Effector memory CD8-positive, alpha-beta T cell (primary cell): ENCODE results near the gene RFNG.
A peak's percentile ranks its signal among the peaks of the same experiment; 100 is the strongest.

Experiments
- ATAC-seq: fragments of 150-1000 bp; cut with Tn5 transposase; replicated peaks from 2 replicates; pipeline ENCODE4 v1.10.0; 2021; ENCODE audit warnings: mild to moderate bottlenecking, moderate library complexity
- DNase-seq, 3 experiments: peaks; one replicate each; pipeline ENCODE4 v3.0.0; 2021
- H3K27ac Mint-ChIP-seq, 2 donors: one replicate each; pipeline ENCODE4 v1.8.0; 2022; ENCODE audit warnings: mild to moderate bottlenecking in 2 of 2, mixed read lengths in 2 of 2, moderate library complexity in 2 of 2
- H3K27me3 Mint-ChIP-seq, 2 donors: one replicate each; pipeline ENCODE4 v1.8.0; 2022; ENCODE audit warnings: mixed read lengths in 2 of 2
- H3K36me3 Mint-ChIP-seq: one replicate; pipeline ENCODE4 v1.8.0; 2022; ENCODE audit warnings: mild to moderate bottlenecking, moderate library complexity, mixed read lengths; ENCODE audit not compliant: insufficient read depth
- H3K4me1 Mint-ChIP-seq, 2 donors: one replicate each; pipeline ENCODE4 v1.8.0; 2022; ENCODE audit warnings: low read depth in 2 of 2, mixed read lengths in 2 of 2
- H3K4me3 Mint-ChIP-seq, 2 donors: one replicate each; pipeline ENCODE4 v1.8.0; 2022; ENCODE audit warnings: mild to moderate bottlenecking in 2 of 2, mixed read lengths in 2 of 2, moderate library complexity in 2 of 2
- H3K9me3 Mint-ChIP-seq, 2 donors: one replicate each; pipeline ENCODE4 v1.8.0; 2022; ENCODE audit warnings: mixed read lengths in 2 of 2

The RFNG gene

GRCh38 chr17:82013772-82014321 is 37.8 kb downstream of the RFNG start:
- Mint-ChIP-seq H3K27ac (peak overlapping the region in 1 of 2 donors; percentile 62), H3K27me3 (no peaks in the 10 kb centered on the region), H3K36me3 (no peaks in the 10 kb centered on the region), H3K4me3 (no peak overlapping the region), H3K4me1 (no peaks in the 10 kb centered on the region), H3K9me3 (no peaks in the 10 kb centered on the region)
- DNase-seq = no peak
- ATAC-seq = no peak

DNA sequence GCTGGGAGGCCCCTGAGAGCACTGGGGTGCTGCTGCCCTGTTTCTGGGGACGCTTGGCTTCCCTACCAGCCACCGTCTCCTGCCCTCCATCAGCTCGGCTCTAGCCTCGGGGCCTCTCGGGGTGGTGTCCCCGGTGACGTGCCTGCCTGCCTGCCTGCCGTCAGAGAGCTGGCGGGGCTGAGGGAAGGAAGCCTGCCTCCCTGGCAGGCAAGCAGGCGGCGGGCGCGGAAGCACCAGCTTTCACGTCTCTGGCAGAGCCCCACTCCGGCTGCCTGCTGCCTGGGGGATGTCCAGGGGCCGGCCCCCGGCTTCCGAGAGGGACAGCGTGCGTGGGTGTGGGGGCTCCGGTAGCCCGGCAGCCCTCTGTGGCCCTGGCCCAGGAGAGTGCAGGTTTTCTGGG is 38.3 kb downstream of the RFNG start:
- no peak for DNase-seq
- no peak for ATAC-seq
- Mint-ChIP-seq H3K27ac (peak overlapping the region in 1 of 2 donors; percentile 59), H3K27me3 (no peaks in the 10 kb centered on the region), H3K36me3 (no peaks in the 10 kb centered on the region), H3K9me3 (no peaks in the 10 kb centered on the region), H3K4me1 (no peaks in the 10 kb centered on the region), H3K4me3 (no peak overlapping the region)

DNA sequence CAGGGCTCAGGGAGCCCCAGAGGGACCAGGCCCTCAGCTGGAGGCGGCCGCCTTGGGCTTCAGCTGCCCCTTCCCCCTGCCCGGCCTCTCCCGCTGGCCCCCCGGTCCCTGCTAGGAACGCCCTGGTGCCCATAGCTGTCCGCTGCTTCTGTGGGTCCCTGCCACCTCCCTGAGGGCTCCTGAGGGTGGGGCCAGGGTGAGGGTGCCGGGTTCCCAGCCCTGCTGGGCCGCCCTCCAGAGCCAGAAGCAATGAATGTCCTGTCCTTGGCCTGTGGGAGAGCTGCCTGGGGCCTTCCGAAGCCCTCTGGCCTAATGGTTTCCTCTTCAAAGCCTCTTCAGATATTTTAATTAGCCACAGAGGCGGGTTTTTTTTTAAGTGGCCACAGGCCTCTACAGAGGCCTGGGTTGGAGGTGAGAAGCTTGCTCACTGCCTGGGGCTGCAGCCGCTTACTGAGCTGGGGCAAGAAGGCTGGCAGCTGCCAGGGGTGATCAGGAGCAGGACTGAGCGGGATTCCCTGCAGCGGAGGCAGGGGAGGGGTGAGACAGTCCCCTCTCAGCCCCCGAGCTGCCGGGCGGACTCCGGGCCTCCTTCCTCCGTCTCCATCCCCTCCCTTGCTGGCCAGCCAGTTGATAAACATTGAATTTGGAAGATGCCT is 38.8 kb downstream of the RFNG start:
- Mint-ChIP-seq H3K27me3 (no peaks in the 10 kb centered on the region), H3K4me3 (no peak overlapping the region), H3K36me3 (no peaks in the 10 kb centered on the region)

DNA sequence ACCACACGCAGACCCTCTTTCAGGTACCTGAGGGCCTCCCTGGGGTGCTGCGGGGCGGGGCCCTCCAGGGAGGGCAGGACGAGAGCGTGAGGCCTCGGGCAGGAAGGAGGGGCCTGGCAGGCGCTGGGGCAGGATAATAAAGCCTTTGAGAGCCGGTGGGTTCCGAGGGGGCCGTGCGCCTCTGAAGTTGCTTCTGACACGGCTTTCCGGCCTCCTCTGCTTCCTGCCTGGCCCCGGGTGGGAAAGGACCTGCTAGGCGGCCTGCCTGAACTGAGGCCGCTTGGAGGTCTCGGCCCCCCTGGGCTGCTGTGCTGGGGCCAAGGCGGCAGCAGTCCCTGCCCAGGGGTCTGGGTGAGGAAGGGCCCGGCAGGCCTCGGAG is 39.4 kb downstream of the RFNG start:
- ATAC-seq = no peak
- H3K4me1 Mint-ChIP-seq = no peaks in the 10 kb centered on the region
- H3K27ac Mint-ChIP-seq = no peak overlapping the region
- no peaks in the 10 kb centered on the region for H3K36me3 Mint-ChIP-seq
- no peaks in the 10 kb centered on the region for H3K9me3 Mint-ChIP-seq
- DNase-seq = no peak
- H3K4me3 Mint-ChIP-seq = no peak overlapping the region
- H3K27me3 Mint-ChIP-seq = no peaks in the 10 kb centered on the region

More for the DNA sequence above, 38.8 kb downstream of the RFNG start:
- DNase-seq (no peak), ATAC-seq (no peak)
- H3K9me3 Mint-ChIP-seq = no peaks in the 10 kb centered on the region
- no peaks in the 10 kb centered on the region for H3K4me1 Mint-ChIP-seq
- peak overlapping the region in 1 of 2 donors; percentile 59 for H3K27ac Mint-ChIP-seq

GRCh38 chr17:82011617-82012187 is 39.9 kb downstream of the RFNG start:
- H3K27ac Mint-ChIP-seq = no peak overlapping the region
- no peaks in the 10 kb centered on the region for H3K27me3 Mint-ChIP-seq
- no peaks in the 10 kb centered on the region for H3K9me3 Mint-ChIP-seq
- H3K4me3 Mint-ChIP-seq = no peak overlapping the region
- ATAC-seq (no peak), DNase-seq (no peak)
- H3K4me1 Mint-ChIP-seq = no peaks in the 10 kb centered on the region
- no peaks in the 10 kb centered on the region for H3K36me3 Mint-ChIP-seq

GRCh38 chr17:82010575-82011525 is 40.8 kb downstream of the RFNG start:
- H3K9me3 Mint-ChIP-seq = no peaks in the 10 kb centered on the region
- H3K36me3 Mint-ChIP-seq = no peaks in the 10 kb centered on the region
- H3K4me1 Mint-ChIP-seq = peaks cover 2 to 3% of the 10 kb centered on the region in 2 donors
- DNase-seq (no peak), ATAC-seq (no peak)
- no peak overlapping the region for H3K4me3 Mint-ChIP-seq
- no peaks in the 10 kb centered on the region for H3K27me3 Mint-ChIP-seq
- H3K27ac Mint-ChIP-seq = no peak overlapping the region

DNA sequence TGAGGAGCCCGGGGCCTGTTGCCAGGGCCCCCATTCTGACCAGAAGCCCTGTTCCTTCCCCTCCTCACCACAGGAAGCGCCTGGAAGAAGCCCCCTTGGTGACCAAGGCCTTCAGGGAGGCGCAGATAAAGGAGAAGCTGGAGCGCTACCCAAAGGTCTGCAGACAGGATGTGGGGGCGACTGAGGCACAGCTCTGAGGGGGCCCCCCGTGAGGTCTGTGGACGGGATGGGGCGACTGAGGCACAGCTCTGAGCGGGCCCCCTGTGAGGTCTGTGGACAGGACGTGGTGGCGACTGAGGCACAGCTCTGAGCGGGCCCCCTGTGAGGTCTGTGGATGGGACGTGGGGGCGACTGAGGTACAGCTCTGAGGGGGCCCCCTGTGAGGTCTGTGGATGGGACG is 42.2 kb downstream of the RFNG start:
- Mint-ChIP-seq H3K36me3 (no peaks in the 10 kb centered on the region), H3K9me3 (no peaks in the 10 kb centered on the region), H3K4me1 (peaks cover 3% of the 10 kb centered on the region in 2 donors), H3K27ac (peak overlapping the region; percentile 19 to 29), H3K27me3 (no peaks in the 10 kb centered on the region), H3K4me3 (no peak overlapping the region)
- no peak for ATAC-seq
- no peak for DNase-seq

DNA sequence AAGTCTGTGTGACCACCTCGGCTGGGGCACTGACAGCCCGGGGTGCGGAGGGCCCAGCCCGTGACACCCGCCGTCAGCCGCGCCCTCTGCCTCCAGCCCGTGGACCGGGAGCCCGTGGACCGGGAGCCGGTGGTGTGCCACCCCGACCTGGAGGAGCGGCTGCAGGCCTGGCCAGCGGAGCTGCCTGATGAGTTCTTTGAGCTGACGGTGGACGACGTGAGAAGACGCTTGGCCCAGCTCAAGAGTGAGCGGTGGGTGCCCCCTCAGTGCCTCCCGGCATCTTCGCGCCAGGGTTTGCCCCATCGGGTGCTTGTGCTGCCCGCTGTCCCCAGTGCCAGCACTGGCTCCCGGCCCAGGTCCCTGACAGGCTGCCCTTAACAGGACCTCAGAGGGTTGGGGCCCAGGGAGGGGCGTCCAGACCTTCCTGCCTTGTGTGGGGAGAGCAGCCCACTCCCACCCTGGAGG is 42.6 kb downstream of the RFNG start:
- peak overlapping the region; percentile 19 to 29 for H3K27ac Mint-ChIP-seq
- no peaks in the 10 kb centered on the region for H3K9me3 Mint-ChIP-seq
- H3K4me1 Mint-ChIP-seq = peaks cover 3% of the 10 kb centered on the region in 2 donors
- ATAC-seq = no peak
- H3K27me3 Mint-ChIP-seq = no peaks in the 10 kb centered on the region
- no peak for DNase-seq
- no peak overlapping the region for H3K4me3 Mint-ChIP-seq
- H3K36me3 Mint-ChIP-seq = no peaks in the 10 kb centered on the region

DNA sequence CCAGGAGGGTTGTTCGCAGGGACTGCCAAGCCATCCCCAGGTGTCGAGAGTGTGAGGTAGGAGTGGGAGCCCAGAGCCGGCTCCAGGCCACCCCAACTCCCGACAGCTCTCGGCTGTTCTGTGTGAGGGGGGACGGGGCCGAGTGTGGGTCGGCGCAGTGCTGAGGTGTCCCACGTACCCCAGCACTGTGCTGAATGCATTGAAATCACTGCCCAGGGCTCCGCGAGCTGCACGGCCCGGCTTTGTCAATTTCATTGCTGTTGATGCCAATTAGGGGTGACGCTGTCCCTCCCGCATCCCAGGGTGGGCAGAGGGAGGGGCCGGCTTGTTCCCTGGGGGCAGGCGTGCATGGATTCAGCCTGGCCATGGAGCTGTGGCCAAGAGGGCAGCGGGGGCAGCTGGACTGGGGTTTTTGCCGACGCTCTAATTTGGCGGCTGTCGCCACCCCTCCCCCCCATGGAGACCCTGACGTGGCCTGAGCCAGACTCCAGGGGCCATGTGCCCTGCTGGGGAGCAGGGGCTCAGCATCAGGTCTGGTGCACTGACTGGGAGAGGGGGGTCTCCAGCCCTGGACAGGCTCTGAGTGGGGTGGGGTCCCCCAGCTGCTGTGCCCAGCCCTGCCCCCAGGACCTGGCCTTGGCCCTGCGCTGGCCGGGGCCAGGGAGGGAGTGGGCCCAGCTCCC is 43.2 kb downstream of the RFNG start:
- H3K4me1 Mint-ChIP-seq = peaks cover 3% of the 10 kb centered on the region in 2 donors
- no peak for DNase-seq

GRCh38 chr17:82007495-82008257 is 43.9 kb downstream of the RFNG start:
- H3K4me1 Mint-ChIP-seq = peaks cover 3% of the 10 kb centered on the region in 2 donors
- no peaks in the 10 kb centered on the region for H3K27me3 Mint-ChIP-seq
- H3K9me3 Mint-ChIP-seq = no peaks in the 10 kb centered on the region
- H3K27ac Mint-ChIP-seq = no peak overlapping the region
- no peak for DNase-seq
- H3K36me3 Mint-ChIP-seq = no peaks in the 10 kb centered on the region
- no peak for ATAC-seq
- no peak overlapping the region for H3K4me3 Mint-ChIP-seq

More for the DNA sequence above, 43.2 kb downstream of the RFNG start:
- Mint-ChIP-seq H3K4me3 (no peak overlapping the region), H3K9me3 (no peaks in the 10 kb centered on the region), H3K36me3 (no peaks in the 10 kb centered on the region), H3K27ac (no peak overlapping the region), H3K27me3 (no peaks in the 10 kb centered on the region)
- no peak for ATAC-seq

GRCh38 chr17:82007228-82007494 is 44.5 kb downstream of the RFNG start:
- Mint-ChIP-seq H3K4me1 (peaks cover 3% of the 10 kb centered on the region in 2 donors), H3K9me3 (no peaks in the 10 kb centered on the region), H3K27me3 (no peaks in the 10 kb centered on the region), H3K36me3 (no peaks in the 10 kb centered on the region), H3K4me3 (no peak overlapping the region), H3K27ac (no peak overlapping the region)
- ATAC-seq (no peak), DNase-seq (no peak)

GRCh38 chr17:82006468-82007227 is 45.0 kb downstream of the RFNG start:
- DNase-seq (no peak), ATAC-seq (no peak)
- Mint-ChIP-seq H3K4me3 (no peak overlapping the region), H3K36me3 (no peaks in the 10 kb centered on the region), H3K4me1 (peaks cover 3% of the 10 kb centered on the region in 2 donors), H3K9me3 (no peaks in the 10 kb centered on the region), H3K27me3 (no peaks in the 10 kb centered on the region), H3K27ac (no peak overlapping the region)
